ENCODE measurements around the gene PDE11A. TPM values are rescaled to one million over a fixed set of nuclear protein-coding genes. Genes with fewer than 3 reads are reported as not detected.

The PDE11A gene
- total RNA-seq, 4 donors from 2014 or later = 0.11 to 1.2 (median 0.26) TPM

GRCh38 chr2:177670791-177671535, 401.6 kb downstream of the PDE11A start:
- H3K4me3 ChIP-seq (ENCODE audit: low read depth, poor library complexity, severe bottlenecking) = no peak overlapping the region
- intact Hi-C loops (cut with DNase I; ENCODE audit: low total_unique reads) = no loop called here
- no peak for DNase-seq (ENCODE audit: low spot score in 2 of 2)
- WGBS, 2 donors = 57 to 61% methylated on average over 2 of the region's 2 CpGs
- no peak for TF ChIP-seq POLR2A (IDR thresholded peaks at IDR 0.05)
- TF ChIP-seq, protein P1, sequence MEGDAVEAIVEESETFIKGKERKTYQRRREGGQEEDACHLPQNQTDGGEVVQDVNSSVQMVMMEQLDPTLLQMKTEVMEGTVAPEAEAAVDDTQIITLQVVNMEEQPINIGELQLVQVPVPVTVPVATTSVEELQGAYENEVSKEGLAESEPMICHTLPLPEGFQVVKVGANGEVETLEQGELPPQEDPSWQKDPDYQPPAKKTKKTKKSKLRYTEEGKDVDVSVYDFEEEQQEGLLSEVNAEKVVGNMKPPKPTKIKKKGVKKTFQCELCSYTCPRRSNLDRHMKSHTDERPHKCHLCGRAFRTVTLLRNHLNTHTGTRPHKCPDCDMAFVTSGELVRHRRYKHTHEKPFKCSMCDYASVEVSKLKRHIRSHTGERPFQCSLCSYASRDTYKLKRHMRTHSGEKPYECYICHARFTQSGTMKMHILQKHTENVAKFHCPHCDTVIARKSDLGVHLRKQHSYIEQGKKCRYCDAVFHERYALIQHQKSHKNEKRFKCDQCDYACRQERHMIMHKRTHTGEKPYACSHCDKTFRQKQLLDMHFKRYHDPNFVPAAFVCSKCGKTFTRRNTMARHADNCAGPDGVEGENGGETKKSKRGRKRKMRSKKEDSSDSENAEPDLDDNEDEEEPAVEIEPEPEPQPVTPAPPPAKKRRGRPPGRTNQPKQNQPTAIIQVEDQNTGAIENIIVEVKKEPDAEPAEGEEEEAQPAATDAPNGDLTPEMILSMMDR (IDR thresholded peaks at IDR 0.05) = no peak

GRCh38 chr2:177669625-177670330, 402.8 kb downstream of the PDE11A start:
- TF ChIP-seq, protein P1 (IDR thresholded peaks at IDR 0.05) = no peak
- no peak for TF ChIP-seq POLR2A (IDR thresholded peaks at IDR 0.05)
- no peak overlapping the region for H3K4me3 ChIP-seq (ENCODE audit: low read depth, poor library complexity, severe bottlenecking)
- DNase-seq (ENCODE audit: low spot score in 2 of 2) = peak in 1 of 2 donors; percentile 15
- intact Hi-C loops (cut with DNase I; ENCODE audit: low total_unique reads) = no loop called here
- whole genome bisulfite sequencing, 2 donors = 40 to 49% methylated on average over 3 of the region's 3 CpGs

- TF ChIP-seq, protein P1 (IDR thresholded peaks at IDR 0.05) = no peak
- no peak for TF ChIP-seq POLR2A (IDR thresholded peaks at IDR 0.05)
- 52 to 63% methylated on average over 5 of the region's 5 CpGs for WGBS, 2 donors
- no peak overlapping the region for H3K4me3 ChIP-seq (ENCODE audit: low read depth, poor library complexity, severe bottlenecking)
- intact Hi-C loops (cut with DNase I; ENCODE audit: low total_unique reads) = no loop called here
- DNase-seq (ENCODE audit: low spot score in 2 of 2) = no peak
These were observed 403.4 kb downstream of the PDE11A start for GRCh38 chr2:177669201-177669600.

DNA sequence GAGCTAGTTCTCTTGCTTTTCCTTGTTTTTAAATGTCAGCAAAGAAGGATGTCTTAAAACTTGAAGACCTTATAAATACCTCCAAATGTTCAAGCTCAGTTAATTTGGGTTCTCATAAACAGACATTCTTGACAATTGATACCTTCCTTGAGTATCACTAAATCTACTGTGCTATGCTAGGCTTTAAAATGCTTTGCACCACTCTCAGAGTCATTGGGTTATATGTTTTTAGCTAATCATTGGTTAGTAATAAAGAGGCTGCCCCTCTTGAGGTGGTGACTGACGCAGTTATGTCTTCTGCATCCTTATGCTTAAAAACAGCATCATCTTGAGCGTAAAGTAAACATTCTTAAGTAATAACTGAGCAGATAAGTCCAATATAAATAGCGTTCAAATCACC, 404.0 kb downstream of the PDE11A start:
- intact Hi-C loops (cut with DNase I; ENCODE audit: low total_unique reads) = no loop called here
- WGBS, 2 donors = 93 to 94% methylated on average over 3 of the region's 3 CpGs
- DNase-seq (ENCODE audit: low spot score in 2 of 2) = no peak
- no peak for TF ChIP-seq POLR2A (IDR thresholded peaks at IDR 0.05)
- TF ChIP-seq, protein P1 (IDR thresholded peaks at IDR 0.05) = no peak
- H3K4me3 ChIP-seq (ENCODE audit: low read depth, poor library complexity, severe bottlenecking) = no peak overlapping the region

- intact Hi-C loops (cut with DNase I; ENCODE audit: low total_unique reads) = no loop called here
- 22 to 39% methylated on average over 1 of the region's 1 CpG for WGBS, 2 donors
- DNase-seq (ENCODE audit: low spot score in 2 of 2) = no peak
- H3K4me3 ChIP-seq (ENCODE audit: low read depth, poor library complexity, severe bottlenecking) = no peak overlapping the region
- no peak for TF ChIP-seq POLR2A (IDR thresholded peaks at IDR 0.05)
- TF ChIP-seq, protein P1 (IDR thresholded peaks at IDR 0.05) = no peak
These were observed 405.0 kb downstream of the PDE11A start for GRCh38 chr2:177667626-177668025.

Measured in lower leg skin (tissue), 4 donors.